HL-60 (cell line): ENCODE data around the gene U2AF1L4.

Experiments used
- DNase-seq, 2 experiments: peaks; one replicate each; pipeline ENCODE4 v3.0.0-alpha.2; 2010 to 2020; ENCODE audit warnings: low read depth in 1 of 2, low spot score in 1 of 2
- H3K27ac ChIP-seq: fragments of 250-450 bp; sonication (Bioruptor Pico); replicated peaks from 2 replicates; pipeline ENCODE4 v1.5.1; 2020; ENCODE audit warnings: mild to moderate bottlenecking, moderate library complexity
- H3K27me3 ChIP-seq: fragments of 250-450 bp; sonication (Bioruptor Pico); 2 replicates; pipeline ENCODE4 v1.5.1; 2021; ENCODE audit warnings: mild to moderate bottlenecking, moderate library complexity; ENCODE audit not compliant: insufficient read depth, poor library complexity, severe bottlenecking
- H3K4me3 ChIP-seq: replicated peaks from 2 replicates; pipeline ENCODE4 v1.5.1; 2011; ENCODE audit warnings: mild to moderate bottlenecking, control low read depth, low read length; ENCODE audit not compliant: insufficient read depth
- GABPA ChIP-seq: IDR thresholded peaks from 2 replicates; pipeline ENCODE4 v1.6.1; 2012; ENCODE audit warnings: low read depth
- POLR2AphosphoS5 ChIP-seq: IDR thresholded peaks from 2 replicates; pipeline ENCODE4 v1.6.1; 2012; ENCODE audit warnings: low read depth
- SPI1 ChIP-seq: IDR thresholded peaks from 2 replicates; pipeline ENCODE4 v1.6.1; 2012; ENCODE audit warnings: low read depth, mild to moderate bottlenecking, borderline replicate concordance
- TF ChIP-seq, protein P1 (sequence below): IDR thresholded peaks from 2 replicates; pipeline ENCODE4 v1.6.1; 2012; ENCODE audit warnings: low read depth; ENCODE audit not compliant: insufficient replicate concordance
- TF ChIP-seq, protein P2 (sequence below): IDR thresholded peaks from one replicate; pipeline ENCODE4 v1.5.1; 2011; ENCODE audit warnings: low read length, control low read depth, inconsistent platforms; ENCODE audit not compliant: insufficient read depth

Gene U2AF1L4

DNA sequence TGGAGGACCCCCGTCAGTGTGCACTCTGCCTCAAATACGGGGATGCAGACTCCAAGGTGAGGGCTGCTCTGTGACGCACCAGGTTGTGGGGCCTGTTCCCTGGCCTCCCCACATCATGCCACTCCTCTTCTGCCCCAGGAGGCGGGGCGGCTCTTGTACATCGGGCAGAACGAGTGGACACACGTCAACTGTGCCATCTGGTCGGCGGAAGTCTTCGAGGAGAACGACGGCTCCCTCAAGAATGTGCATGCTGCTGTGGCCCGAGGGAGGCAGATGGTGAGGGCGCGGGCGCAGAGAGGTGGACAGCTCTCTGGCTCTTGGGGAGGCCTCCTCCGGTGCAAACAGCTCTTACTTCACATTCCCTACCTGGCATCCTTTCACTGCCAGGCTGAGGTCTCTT lies 16.2 kb downstream of the U2AF1L4 start:
- TF ChIP-seq, protein P1, sequence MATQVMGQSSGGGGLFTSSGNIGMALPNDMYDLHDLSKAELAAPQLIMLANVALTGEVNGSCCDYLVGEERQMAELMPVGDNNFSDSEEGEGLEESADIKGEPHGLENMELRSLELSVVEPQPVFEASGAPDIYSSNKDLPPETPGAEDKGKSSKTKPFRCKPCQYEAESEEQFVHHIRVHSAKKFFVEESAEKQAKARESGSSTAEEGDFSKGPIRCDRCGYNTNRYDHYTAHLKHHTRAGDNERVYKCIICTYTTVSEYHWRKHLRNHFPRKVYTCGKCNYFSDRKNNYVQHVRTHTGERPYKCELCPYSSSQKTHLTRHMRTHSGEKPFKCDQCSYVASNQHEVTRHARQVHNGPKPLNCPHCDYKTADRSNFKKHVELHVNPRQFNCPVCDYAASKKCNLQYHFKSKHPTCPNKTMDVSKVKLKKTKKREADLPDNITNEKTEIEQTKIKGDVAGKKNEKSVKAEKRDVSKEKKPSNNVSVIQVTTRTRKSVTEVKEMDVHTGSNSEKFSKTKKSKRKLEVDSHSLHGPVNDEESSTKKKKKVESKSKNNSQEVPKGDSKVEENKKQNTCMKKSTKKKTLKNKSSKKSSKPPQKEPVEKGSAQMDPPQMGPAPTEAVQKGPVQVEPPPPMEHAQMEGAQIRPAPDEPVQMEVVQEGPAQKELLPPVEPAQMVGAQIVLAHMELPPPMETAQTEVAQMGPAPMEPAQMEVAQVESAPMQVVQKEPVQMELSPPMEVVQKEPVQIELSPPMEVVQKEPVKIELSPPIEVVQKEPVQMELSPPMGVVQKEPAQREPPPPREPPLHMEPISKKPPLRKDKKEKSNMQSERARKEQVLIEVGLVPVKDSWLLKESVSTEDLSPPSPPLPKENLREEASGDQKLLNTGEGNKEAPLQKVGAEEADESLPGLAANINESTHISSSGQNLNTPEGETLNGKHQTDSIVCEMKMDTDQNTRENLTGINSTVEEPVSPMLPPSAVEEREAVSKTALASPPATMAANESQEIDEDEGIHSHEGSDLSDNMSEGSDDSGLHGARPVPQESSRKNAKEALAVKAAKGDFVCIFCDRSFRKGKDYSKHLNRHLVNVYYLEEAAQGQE: no peak
- TF ChIP-seq SPI1: no peak
- TF ChIP-seq, protein P2, sequence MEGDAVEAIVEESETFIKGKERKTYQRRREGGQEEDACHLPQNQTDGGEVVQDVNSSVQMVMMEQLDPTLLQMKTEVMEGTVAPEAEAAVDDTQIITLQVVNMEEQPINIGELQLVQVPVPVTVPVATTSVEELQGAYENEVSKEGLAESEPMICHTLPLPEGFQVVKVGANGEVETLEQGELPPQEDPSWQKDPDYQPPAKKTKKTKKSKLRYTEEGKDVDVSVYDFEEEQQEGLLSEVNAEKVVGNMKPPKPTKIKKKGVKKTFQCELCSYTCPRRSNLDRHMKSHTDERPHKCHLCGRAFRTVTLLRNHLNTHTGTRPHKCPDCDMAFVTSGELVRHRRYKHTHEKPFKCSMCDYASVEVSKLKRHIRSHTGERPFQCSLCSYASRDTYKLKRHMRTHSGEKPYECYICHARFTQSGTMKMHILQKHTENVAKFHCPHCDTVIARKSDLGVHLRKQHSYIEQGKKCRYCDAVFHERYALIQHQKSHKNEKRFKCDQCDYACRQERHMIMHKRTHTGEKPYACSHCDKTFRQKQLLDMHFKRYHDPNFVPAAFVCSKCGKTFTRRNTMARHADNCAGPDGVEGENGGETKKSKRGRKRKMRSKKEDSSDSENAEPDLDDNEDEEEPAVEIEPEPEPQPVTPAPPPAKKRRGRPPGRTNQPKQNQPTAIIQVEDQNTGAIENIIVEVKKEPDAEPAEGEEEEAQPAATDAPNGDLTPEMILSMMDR: no peak
- TF ChIP-seq GABPA: no peak
- TF ChIP-seq POLR2AphosphoS5: no peak
- H3K27ac ChIP-seq: no peak overlapping the region
- no peak for DNase-seq
- H3K4me3 ChIP-seq: no peak overlapping the region
- no peaks in the 10 kb centered on the region for H3K27me3 ChIP-seq

DNA sequence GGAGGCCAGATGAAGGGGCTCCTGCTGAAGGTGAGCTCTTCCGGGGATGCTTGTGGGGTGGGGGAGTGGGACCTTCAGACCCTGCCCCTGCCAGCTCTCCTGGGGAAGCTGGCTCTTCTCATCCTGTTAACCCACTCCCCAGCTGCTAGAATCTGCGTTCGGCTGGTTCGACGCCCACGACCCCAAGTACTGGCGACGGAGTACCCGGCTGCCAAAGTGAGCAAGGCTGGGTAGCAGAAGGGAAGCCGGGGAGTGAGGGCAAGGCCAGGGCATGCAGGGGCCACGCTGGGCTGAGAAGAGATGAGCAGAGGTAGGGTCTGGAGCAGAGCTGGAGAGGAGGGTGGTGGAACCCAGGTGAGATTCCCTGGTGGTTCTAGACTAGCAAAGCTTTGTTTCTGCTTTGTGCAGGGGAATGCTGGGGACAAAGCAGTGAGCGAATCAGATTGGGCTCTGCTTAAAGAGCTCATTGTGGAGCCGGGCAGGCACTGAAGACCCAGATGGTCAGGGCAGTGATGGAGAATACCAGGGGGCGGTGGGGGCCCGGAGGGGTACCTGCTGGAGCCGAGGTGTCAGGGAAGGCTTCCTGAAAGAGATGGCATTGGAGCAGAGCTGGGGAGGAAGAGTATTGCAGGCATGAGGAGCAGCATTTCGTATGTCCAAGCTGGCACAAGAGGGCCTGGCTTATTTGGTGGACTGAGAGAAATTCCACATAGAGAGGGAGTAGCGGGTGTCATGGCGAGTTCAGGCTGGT lies 17.1 kb downstream of the U2AF1L4 start:
- Histone ChIP-seq H3K27ac (no peak overlapping the region), H3K27me3 (no peaks in the 10 kb centered on the region), H3K4me3 (no peak overlapping the region)
- no peak for DNase-seq
- TF ChIP-seq GABPA (no peak), POLR2AphosphoS5 (no peak), SPI1 (no peak)
- TF ChIP-seq, protein P2: no peak
- TF ChIP-seq, protein P1: no peak

DNA sequence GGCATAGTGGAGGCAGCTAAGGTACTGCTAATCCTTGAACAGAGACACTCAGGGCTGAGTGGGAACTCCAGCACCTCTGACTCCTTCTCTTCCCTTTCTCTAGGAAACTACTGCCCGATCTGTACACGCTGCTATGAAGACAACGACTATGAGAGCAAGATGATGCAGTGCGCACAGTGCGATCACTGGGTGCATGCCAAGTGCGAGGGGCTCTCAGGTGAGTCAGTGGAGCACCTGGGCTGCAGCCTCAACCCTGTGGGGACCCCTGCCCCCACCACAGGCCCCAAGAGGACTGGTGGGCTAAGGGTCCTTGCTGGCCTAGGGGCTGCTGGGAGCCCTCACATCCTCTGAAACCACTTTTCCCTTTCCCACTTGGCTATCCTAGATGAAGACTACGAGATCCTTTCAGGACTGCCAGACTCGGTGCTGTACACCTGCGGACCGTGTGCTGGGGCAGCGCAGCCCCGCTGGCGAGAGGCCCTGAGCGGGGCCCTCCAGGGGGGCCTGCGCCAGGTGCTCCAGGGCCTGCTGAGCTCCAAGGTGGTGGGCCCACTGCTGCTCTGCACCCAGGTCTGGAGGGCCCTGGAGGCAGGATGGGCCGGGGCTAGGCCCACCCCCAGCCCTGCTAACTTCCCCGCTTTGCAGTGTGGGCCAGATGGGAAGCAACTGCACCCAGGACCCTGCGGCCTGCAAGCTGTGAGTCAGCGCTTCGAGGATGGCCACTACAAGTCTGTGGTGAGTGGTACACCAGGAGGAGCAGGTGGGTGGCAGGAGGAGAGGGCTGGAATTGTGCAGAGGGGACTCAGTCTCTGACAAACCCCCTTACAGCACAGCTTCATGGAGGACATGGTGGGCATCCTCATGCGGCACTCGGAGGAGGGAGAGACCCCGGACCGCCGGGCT lies 17.9 kb downstream of the U2AF1L4 start:
- no peak for DNase-seq
- Histone ChIP-seq H3K27me3 (no peaks in the 10 kb centered on the region), H3K4me3 (no peak overlapping the region), H3K27ac (no peak overlapping the region)
- TF ChIP-seq, protein P2: no peak
- TF ChIP-seq POLR2AphosphoS5 (no peak), GABPA (no peak), SPI1 (no peak)
- TF ChIP-seq, protein P1: no peak
